OCI-LY1 (cell line): ENCODE data around the gene NEUROG2.

Experiments
- H2AFZ ChIP-seq: fragments of 200-600 bp; sonication (generic), shearing (Covaris generic); 2 replicates; pipeline ENCODE4 v1.6.0; 2014; ENCODE audit warnings: antibody characterized with exemption, mild to moderate bottlenecking, low read length
- H3F3A ChIP-seq: fragments of 200-600 bp; sonication (generic), shearing (Covaris generic); 2 replicates; pipeline ENCODE4 v1.6.0; 2014; ENCODE audit warnings: mild to moderate bottlenecking, antibody characterized with exemption, low read length, moderate library complexity; ENCODE audit not compliant: insufficient read depth
- H3K27ac ChIP-seq: fragments of 200-600 bp; sonication (generic); 2 replicates; pipeline ENCODE4 v1.5.1; 2014; ENCODE audit warnings: low read length, mixed run types, mild to moderate bottlenecking, low read depth; ENCODE audit not compliant: poor library complexity, severe bottlenecking
- H3K27me3 ChIP-seq: fragments of 200-600 bp; sonication (generic); 2 replicates; pipeline ENCODE4 v1.6.0; 2014; ENCODE audit warnings: antibody characterized with exemption, mild to moderate bottlenecking, low read length, moderate library complexity; ENCODE audit not compliant: insufficient read depth
- H3K36me3 ChIP-seq: fragments of 200-600 bp; sonication (generic); 2 replicates; pipeline ENCODE4 v1.6.1; 2014; ENCODE audit warnings: mild to moderate bottlenecking, antibody characterized with exemption, low read length, moderate library complexity, mixed read lengths; ENCODE audit not compliant: insufficient read depth
- H3K4me1 ChIP-seq: fragments of 200-600 bp; sonication (generic); 2 replicates; pipeline ENCODE4 v1.5.1; 2014; ENCODE audit warnings: mild to moderate bottlenecking, low read length, moderate library complexity; ENCODE audit not compliant: insufficient read depth, severe bottlenecking
- H3K4me2 ChIP-seq: fragments of 200-600 bp; sonication (generic), shearing (Covaris generic); 2 replicates; pipeline ENCODE4 v1.6.1; 2014; ENCODE audit warnings: low read length
- H3K4me3 ChIP-seq: fragments of 200-600 bp; sonication (generic); 2 replicates; pipeline ENCODE4 v1.5.1; 2014; ENCODE audit warnings: low read length, low read depth, mild to moderate bottlenecking, mixed read lengths; ENCODE audit not compliant: poor library complexity, severe bottlenecking
- H3K79me2 ChIP-seq: fragments of 200-600 bp; shearing (Covaris generic); 2 replicates; pipeline ENCODE4 v1.6.1; 2016; ENCODE audit warnings: mixed run types, low read length, mixed read lengths; ENCODE audit not compliant: insufficient read depth
- H3K9ac ChIP-seq: fragments of 200-600 bp; sonication (generic), shearing (Covaris generic); 2 replicates; pipeline ENCODE4 v1.6.1; 2014; ENCODE audit warnings: mild to moderate bottlenecking, low read length, mixed read lengths
- H3K9me2 ChIP-seq: fragments of 200-600 bp; sonication (generic), shearing (Covaris generic); 2 replicates; pipeline ENCODE4 v1.6.1; 2014; ENCODE audit warnings: low read depth, mild to moderate bottlenecking, low read length, mixed read lengths
- H3K9me3 ChIP-seq: fragments of 200-600 bp; shearing (Covaris generic); 2 replicates; pipeline ENCODE4 v1.6.1; 2014; ENCODE audit warnings: low read length, mixed read lengths
- H4K20me1 ChIP-seq: fragments of 200-600 bp; sonication (generic), shearing (Covaris generic); 2 replicates; pipeline ENCODE4 v1.6.0; 2016; ENCODE audit warnings: mild to moderate bottlenecking, low read length; ENCODE audit not compliant: insufficient read depth
- CTCF ChIP-seq: fragments of 200-600 bp; sonication (generic), shearing (Covaris generic); IDR thresholded peaks from 2 replicates; pipeline ENCODE4 v1.5.1; 2017; ENCODE audit warnings: mild to moderate bottlenecking, antibody characterized with exemption, low read length, moderate library complexity, mixed read lengths
- EZH2 ChIP-seq: fragments of 200-600 bp; sonication (generic), shearing (Covaris generic); IDR thresholded peaks from 2 replicates; pipeline ENCODE4 v1.8.0; 2017; ENCODE audit warnings: borderline replicate concordance, mixed run types, mild to moderate bottlenecking, antibody characterized with exemption, low read length, moderate library complexity, mixed read lengths

The NEUROG2 gene

DNA sequence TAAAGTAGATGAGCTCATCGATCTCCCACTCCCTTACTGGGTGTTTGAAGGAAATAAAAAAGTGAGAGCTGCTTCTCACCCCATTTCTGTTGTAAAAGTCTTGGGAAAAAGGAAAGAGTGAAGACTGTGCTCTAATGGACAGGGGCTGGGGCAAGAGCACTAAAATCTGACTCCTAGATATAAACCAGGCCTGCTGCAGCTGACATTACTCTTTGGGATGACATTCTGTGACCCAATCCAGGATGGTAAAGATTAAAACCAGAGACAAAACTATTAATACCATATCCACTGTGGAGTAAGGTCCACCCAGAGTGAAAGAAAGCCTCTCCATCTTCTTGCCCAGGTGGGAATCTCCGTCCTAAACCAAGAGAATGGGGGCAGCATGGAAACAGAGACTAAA, 20.1 kb upstream of the NEUROG2 start:
- no peaks in the 10 kb centered on the region for H3K79me2 ChIP-seq
- TF ChIP-seq EZH2 (no peak), CTCF (no peak)
- H3K9me2 ChIP-seq = no peaks in the 10 kb centered on the region
- H2AFZ ChIP-seq = no peak overlapping the region
- H4K20me1 ChIP-seq = no peaks in the 10 kb centered on the region
- no peaks in the 10 kb centered on the region for H3K9me3 ChIP-seq
- no peak overlapping the region for H3K4me3 ChIP-seq
- H3K4me2 ChIP-seq = no peak overlapping the region
- no peak overlapping the region for H3K9ac ChIP-seq
- peaks cover 3% of the 10 kb centered on the region for H3K36me3 ChIP-seq
- no peaks in the 10 kb centered on the region for H3F3A ChIP-seq
- H3K27me3 ChIP-seq = no peaks in the 10 kb centered on the region
- no peak overlapping the region for H3K27ac ChIP-seq
- no peaks in the 10 kb centered on the region for H3K4me1 ChIP-seq

DNA sequence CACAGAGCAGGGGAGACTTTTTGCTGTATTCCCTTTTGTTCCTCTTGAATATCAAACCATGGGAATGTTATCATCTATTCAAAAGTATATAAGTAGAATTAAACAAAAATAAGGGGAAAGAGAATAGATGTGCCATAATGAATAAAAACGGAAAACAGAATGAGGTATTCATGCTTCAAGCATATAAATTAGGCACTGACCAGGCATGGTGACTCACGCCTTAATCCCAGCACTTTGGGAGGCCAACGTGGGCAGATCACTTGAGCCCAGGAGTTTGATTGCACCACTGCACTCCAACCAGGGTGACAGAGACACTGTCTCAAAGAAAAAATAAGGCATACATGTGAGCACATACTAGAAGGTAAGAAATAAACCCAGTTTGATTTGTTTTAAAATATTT, 16.3 kb upstream of the NEUROG2 start:
- Histone ChIP-seq H3K9ac (no peak overlapping the region), H3K36me3 (no peaks in the 10 kb centered on the region), H3K9me2 (no peaks in the 10 kb centered on the region), H2AFZ (no peak overlapping the region), H3K9me3 (no peaks in the 10 kb centered on the region), H3K4me1 (no peaks in the 10 kb centered on the region), H3K4me2 (no peak overlapping the region), H3K4me3 (no peak overlapping the region), H3K79me2 (no peaks in the 10 kb centered on the region), H3F3A (no peaks in the 10 kb centered on the region), H3K27ac (no peak overlapping the region), H3K27me3 (no peaks in the 10 kb centered on the region), H4K20me1 (no peaks in the 10 kb centered on the region)
- TF ChIP-seq CTCF = no peak
- no peak for TF ChIP-seq EZH2

GRCh38 chr4:112531146-112531545, 15.2 kb upstream of the NEUROG2 start:
- Histone ChIP-seq H3K4me2 (no peak overlapping the region), H4K20me1 (no peaks in the 10 kb centered on the region), H3K4me1 (no peaks in the 10 kb centered on the region), H3F3A (no peaks in the 10 kb centered on the region), H3K4me3 (no peak overlapping the region), H3K79me2 (no peaks in the 10 kb centered on the region), H3K9me2 (no peaks in the 10 kb centered on the region), H3K27me3 (no peaks in the 10 kb centered on the region), H3K9me3 (no peaks in the 10 kb centered on the region), H3K36me3 (no peaks in the 10 kb centered on the region), H3K27ac (no peak overlapping the region), H3K9ac (no peak overlapping the region), H2AFZ (no peak overlapping the region)
- TF ChIP-seq CTCF (no peak), EZH2 (no peak)
